ENCODE data around the gene CTAGE9.
"Not testable (repeated sequence)": the region's sequence is repeated elsewhere in the genome, so short reads cannot be mapped to it uniquely, and the experiment has no call there.

CTAGE9 gene, protein sequence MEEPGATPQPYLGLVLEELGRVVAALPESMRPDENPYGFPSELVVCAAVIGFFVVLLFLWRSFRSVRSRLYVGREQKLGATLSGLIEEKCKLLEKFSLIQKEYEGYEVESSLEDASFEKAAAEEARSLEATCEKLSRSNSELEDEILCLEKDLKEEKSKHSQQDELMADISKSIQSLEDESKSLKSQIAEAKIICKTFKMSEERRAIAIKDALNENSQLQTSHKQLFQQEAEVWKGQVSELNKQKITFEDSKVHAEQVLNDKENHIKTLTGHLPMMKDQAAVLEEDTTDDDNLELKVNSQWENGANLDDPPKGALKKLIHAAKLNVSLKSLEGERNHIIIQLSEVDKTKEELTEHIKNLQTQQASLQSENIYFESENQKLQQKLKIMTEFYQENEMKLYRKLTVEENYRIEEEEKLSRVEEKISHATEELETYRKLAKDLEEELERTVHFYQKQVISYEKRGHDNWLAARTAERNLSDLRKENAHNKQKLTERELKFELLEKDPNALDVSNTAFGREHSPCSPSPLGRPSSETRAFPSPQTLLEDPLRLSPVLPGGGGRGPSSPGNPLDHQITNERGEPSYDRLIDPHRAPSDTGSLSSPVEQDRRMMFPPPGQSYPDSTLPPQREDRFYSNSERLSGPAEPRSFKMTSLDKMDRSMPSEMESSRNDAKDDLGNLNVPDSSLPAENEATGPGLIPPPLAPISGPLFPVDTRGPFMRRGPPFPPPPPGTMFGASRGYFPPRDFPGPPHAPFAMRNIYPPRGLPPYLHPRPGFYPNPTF

DNA sequence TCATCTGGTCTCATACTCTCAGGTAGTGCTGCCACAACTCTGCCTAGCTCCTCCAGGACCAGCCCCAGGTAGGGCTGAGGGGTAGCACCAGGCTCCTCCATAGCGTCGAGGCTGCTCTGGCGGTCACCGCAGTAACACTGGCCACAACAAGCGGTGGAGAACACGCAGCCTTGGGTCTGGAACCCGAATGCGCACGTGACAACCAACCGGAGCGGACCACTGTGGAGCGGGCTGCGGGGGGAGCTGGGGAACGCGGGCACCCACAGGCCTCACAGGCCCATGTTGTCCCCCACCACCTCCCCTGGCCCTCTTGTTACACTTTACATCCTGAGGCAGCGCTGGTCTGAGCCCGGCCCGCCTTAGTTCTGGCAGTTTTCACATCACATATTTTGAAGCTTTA is at the start of gene CTAGE9:
TSS of gene CTAGE9 (minus strand) at position 101 of the 400 bp plus-strand sequence. CDS start at position 101, 0 bp downstream.
- DNase-seq: not testable (repeated sequence)

DNA sequence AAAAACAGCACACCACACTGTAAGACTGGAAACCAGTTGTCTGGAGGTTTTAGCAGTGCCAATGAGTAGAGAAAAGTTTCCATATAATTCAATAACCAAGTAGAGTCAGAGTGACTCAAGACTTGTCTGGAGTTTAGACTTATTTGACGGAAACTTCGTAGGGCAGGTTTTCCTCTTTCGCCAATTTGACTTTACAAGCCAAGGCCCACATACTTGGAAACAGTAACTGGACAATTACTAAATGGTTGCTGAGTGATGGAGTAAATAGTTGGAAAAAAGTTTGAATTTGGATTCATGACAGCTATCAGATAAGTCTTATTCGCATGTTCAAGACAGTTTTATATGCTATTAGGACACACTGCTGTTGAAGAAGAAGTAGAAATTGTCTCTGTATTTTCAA is 48.1 kb upstream of the CTAGE9 start:
- no peak for DNase-seq

DNA sequence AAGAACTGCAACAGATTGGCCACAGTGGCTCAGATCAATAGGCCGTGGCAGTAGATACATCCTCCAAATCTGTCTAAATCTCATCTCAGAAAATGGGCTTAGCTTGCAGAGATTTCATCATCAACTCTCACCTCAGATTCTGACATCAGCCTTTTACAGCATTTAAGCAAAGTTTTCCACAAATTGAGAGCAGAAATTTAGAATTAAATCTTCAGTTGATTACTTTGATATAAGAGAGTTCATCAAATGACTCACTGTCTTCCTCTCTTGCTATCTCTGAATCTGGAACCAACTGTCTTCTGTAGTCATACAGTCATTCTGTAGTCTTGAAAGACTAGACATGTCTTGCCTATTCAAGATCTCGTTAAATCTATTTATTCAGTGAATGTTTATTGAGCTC is 45.2 kb upstream of the CTAGE9 start:
- no peak for DNase-seq

DNA sequence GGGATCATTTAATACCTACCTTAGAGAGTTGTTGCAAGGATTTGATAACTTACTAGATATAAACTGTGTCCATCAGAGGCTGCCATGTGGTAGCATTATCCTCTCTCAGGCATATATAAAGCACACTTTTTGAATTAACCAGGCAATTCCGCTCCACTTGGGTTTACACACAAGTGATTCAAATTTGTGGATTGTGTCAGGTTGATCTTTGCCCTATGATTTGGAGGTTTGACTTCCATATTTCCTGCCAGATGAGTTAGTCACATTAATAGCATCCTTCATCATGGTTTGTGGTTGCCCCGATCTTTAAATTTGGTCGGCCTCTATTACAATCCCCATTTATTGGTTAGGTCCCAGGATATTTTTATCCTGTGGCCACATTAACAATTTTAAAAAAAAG is 44.8 kb upstream of the CTAGE9 start:
- no peak for DNase-seq

DNA sequence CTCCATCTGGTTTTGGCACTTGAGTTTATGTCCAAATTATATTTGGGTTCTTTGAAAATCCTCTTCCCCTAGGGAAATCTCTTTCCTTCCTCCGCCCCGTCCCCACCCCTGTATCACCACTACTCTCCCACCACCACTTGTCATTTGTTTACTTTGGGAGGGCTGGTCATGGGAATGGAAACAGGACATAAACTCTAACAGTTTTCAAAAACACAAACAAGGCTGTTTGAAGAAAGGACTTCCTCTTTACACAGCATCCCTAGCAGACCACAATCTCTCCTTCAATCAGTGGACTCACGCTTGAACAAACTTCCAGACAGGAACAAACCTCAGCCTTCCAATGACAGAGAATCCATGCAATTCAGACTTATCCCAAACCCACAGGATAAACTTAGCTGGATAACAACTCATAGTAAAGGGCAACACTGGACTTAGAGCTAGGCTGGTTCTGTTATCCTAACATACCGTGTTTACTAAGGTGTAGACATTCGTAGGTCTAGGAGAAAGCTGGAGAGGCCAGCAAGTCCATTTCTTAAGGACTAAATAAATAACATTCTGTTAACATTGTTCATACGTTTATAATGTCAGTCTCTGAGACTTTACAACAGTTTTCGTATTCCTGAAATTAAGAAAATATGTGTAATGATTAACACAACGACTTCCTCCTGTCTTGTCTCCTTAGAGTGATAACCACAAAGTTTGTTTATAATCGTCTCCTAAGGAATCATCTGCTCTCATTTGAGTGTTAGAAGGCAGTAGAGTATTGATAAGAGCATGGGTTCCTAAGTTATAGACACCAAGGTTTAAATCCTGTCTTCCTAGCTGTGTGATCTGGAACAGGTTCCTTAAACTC is 44.1 kb upstream of the CTAGE9 start:
- no peak for DNase-seq

DNA sequence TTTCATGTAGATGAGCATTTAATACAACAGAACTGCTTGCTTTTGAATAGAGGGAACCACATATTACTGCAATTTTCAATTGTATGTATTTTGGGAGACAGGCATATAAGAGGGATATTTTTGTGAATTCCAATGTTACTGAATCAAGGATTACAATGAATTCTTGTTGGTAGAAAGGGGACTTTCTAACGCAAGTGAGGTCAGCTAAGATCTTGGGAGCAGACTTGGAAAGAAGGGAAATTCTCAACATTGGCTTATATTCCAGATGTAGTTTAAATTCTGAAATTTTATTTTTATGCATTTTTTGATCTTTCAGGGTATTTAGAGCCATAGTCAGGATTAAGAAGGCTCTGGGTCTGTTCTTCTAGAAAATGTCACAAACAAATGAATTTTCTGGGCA is 43.3 kb upstream of the CTAGE9 start:
- DNase-seq: no peak

DNA sequence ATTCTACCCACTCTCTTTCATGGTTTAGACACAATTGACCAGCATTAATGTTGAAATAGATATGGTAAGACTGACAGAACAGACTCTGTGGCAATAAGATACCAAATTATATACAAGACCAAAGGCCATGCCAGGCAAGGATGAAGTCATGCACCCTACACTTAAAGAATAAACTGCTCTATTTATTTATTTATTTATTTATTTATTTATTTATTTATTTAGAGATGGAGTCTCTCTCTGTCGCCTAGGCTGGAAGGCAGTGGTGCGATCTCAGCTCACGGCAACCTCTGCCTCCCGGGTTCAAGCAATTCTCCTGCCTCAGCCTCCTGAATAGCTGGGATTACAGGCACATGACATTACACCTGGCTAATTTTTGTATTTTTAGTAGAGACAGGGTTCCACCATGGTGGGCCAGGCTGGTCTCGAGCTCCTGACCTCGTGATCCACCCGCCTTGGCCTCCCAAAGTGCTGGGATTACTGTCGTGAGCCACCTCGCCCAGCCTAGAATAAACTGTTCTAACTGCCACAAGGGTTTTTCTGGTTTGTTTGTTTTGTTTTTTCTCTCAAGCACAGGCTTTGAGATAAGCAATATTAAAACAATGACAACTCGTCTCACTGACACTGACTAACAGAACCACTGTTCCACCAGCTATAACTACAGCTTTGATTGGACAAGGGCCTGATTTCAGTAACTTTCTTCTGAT is 40.3 kb upstream of the CTAGE9 start:
- DNase-seq: not testable (repeated sequence)

DNA sequence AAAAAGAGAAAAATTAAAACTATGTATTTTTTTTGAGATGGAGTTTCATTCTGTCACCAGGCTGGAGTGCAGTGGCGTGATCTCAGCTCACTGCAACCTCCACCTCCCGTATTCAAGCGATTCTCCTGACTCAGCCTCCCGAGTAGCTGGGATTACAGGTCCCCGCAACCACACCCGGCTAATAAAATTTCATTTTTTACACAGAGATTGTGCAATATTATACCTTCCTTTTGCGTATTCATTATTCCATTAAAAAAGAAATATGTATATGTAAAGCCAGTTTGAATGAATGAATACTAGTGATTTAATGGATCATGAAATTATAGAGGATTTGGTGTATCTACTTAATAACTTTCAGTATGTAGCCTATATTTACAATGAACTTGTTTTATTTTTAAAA is 38.2 kb upstream of the CTAGE9 start:
- no peak for DNase-seq

DNA sequence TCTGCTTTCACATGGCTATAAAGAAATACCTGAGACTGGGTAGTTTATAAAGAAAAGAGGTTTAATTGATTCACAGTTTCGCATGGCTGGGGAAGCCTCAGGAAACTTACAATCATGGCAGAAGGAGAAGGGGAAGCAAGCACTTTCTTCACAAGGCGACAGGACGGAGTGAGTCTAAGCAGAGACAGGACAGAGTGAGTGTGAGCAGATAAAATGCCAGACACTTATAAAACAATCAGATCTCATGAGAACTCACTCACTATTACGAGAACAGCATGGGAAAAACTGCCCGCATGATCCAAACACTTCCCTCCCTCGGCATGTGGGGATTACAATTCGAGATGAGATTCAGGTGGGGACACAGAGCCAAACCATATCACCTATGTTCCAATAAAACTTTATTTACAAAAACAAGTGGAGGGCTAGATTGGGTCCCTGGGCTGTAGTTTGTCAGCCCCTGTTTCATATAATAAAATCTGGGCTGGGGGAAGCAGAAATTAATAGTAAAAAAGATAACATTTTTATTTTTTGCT is 37.1 kb upstream of the CTAGE9 start:
- no peak for DNase-seq

DNA sequence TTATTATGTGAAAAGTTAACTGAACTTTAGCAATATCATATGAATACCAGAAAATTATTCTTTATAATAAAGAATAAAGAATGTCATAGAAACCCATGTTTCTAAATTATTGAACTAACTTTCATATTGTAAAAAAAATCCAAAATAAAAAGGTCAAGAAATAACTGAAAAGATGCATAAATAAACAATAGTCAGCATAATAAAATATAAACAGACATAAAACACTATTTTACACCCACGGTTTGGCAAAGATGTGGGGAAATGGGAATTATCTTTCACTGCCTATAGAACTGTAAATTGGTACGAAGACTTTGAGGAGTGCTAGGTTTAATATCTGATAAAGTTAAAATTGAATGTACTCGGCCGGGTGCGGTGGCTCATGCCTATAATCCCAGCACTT is 34.7 kb upstream of the CTAGE9 start:
- no peak for DNase-seq

DNA sequence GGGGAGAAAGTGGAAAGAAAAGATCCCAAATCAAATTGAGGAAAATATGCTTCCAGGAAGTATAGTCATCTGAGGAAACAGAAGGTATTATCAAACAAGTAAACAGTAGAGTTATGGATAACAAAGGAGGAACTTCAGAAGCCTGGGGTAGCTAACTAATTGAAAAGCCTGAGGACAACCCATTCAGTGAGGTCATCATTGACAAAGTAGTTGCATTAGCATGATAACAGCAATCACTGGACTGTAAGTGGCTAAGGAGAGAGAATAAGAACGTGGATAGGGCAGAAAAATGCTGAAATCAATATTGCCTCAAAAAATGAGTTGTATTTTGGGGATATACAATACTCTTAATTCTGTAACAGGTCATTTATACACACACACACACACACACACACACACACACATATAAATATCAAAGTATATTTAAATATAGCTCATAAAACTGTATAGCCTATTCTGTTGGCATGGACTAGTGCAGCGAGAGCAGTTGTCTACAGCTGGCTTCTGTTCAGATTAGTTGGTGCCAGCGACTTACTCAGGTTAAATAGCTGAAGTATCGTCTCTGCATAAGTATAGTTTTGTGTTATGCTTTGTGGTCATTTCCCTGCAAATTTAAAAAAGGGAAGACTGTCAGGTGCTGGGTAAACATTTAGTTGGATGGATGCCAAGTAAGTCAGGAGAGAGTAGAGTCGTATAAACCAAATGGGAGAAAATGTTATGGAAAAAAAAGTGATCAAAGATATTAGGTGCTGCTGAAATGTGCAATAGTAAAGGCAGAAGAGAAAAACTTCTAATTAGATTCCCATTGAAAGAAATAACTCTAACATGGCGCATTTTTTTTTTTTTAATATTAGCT is 33.8 kb upstream of the CTAGE9 start:
- no peak for DNase-seq

DNA sequence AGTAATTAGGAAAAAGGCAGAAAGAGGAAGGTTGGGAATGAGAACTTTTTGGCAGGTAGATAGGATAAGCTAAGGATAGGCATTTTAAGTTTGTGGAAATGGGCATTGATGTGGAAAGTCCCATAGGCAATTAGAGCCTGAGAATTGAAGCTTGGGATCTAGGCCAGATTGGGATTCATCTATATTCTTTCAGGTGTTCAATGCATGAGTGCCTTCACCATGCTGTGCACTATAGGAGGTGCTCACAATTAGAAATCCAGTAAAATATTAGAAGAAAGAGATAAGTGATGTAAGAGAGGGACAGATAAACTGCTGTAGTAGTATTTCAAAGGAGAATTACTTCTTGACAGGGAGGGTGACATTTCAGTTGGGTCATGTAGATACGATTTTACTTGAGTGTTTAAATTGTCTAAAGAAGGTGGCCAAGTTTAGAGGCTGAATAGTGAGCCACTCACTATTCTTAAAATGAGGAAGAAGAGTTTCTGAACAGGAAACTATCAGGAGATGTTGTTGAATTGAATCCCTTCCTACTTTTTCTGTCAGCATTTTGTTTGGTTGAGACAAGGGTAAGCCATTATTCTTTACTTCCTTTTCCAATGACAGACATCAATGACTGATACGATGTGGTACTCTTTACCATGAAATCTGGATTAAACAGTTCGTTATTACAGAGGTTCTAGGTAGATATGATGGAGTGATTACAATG is 31.0 kb upstream of the CTAGE9 start:
- DNase-seq: no peak

DNA sequence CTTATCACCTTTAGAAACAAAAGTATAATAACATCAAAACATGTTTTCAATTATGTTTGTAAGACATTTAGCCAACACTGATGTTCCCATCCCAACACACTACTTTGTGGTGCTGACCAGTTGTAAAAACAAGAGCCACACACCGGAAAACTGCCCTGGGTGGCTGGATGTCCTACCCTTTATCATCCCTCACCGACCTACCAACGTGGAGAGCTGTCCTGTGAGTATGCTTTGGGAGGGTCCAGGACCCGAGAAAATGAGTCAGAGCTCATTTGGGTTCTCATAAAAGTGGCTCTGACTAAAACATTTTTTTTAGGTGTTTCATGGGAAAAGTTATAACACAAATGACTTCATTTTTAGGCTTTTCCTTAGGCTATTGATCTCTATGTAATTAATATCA is 29.3 kb upstream of the CTAGE9 start:
- no peak for DNase-seq

DNA sequence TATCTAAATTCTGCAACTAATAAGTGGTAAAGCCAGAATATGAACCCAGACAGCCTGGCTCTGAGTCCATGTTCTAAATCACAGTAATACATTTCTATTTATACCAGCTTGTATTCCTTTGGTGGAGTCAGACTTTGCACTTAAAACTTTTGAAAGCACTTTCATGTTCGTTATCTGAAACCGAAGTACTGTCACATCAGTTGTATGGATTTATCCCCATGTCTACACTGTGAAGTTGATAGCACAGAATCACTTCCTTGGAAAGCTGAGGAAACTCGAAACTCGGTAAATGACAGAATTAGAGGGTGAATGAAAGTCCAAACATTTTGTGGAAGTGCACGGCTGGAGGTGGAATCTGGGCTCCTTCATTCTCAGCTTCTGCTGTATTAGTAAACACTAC is 28.3 kb upstream of the CTAGE9 start:
- DNase-seq: no peak

DNA sequence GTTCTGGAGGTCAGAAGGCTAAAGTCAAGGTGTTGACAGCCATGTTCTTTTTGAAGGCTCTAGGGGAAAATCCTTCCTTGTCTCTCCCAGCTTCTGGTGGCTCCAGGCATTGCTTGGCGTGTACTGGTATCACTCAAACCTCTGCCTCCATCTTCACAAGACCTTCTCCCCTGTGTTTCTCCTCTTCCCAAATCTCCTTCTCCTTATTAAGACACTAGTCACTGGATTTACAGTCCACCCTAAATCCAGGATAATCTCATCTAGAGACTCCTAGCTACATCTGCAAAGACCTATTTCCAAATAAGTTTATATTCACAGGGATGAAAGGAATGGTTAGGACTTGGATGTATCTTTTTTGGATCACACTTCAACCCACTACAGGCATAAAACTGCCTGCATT is 26.0 kb upstream of the CTAGE9 start:
- DNase-seq: no peak

DNA sequence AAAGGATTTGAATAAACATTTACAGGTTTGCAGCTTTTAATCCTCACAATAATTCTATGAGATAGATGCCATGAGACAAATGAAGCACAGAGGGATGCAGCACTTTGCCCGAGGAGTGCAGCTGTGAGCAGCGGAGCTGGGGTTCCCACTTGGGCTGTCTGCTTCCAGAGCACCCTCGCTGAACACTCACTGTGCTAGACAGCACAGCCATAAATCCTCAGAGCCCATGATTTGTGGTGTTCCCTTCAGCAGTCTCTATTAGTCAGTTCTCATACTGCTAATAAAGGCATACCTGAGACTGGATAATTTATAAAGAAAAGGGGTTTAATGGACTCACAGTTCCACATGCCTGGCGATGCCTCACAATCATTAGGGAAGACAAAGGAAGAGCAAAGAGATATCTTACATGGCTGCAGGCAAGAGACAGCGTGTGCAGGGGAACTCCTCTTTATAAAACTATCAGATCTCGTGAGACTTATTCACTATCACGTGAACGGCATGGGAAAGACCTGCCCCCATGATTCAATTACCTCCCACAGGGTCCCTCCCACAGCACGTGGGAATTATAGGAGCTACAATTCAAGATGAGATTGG is 25.3 kb upstream of the CTAGE9 start:
- DNase-seq: no peak

DNA sequence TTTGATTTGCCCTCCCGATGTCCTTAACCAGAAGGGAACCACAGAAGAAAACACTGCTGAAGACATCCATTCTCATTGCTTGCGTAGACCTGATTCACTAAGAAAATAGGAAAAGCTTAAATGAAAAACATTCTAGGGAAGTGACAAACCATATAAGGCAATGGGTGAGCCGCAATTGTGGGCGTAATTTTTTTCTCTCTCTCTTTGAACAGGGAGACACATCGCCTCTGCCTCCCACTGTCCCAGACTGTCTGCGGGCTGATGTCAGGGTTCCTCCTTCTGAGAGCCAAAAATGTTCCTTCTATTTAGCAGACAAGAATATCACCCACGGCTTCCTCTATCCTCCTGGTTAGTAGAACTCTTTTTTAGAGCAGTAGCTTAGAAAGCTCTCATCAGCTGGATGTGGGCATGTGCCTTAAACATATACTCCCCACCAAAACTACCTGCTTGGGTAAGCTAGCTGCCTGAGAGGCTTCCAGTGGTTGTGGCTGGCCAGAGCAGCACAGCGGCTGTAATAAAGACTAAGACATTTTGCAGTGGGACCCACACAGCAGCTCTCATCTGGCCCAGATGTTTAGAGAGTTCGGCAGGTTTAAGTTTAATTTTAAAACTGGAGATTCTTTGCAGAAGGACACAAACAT is 22.7 kb upstream of the CTAGE9 start:
- no peak for DNase-seq

DNA sequence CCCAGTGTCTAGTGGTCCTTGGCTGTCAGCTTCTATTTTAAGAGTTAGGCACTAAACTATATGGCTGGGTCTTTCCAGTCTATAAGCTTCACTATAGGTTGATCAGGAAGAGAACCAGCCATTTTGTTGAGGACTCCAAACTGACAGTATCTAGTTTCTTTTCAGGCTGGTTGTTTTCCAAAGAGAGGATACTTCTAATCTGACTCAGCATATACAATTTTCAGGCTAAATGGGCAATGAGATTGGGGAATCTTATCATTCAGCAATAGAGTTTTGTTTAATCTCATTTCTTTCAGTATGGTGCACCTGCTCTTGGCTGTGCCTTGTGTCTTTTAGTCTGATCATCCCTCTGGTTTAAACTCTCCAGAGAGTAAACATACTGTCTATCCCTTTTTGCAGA is 20.4 kb upstream of the CTAGE9 start:
- DNase-seq: no peak

DNA sequence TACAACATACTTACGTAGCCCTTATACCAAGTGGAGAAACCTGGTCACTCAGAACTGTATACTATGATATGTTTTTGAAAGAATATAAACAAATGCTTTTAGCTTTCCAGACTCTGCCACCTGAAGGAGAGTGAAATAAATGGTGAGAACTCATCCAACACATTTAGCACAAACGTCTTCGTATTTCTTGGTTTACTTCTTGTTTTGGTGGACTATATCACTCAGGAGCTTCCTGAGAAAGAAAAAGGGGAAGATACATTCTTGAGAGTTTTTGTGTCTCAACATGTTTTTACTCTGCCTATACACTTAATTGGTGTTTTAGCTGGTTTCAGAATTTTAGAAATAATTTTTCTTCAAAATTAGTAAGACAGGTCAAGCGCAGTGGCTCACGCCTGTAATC is 19.4 kb upstream of the CTAGE9 start:
- no peak for DNase-seq

DNA sequence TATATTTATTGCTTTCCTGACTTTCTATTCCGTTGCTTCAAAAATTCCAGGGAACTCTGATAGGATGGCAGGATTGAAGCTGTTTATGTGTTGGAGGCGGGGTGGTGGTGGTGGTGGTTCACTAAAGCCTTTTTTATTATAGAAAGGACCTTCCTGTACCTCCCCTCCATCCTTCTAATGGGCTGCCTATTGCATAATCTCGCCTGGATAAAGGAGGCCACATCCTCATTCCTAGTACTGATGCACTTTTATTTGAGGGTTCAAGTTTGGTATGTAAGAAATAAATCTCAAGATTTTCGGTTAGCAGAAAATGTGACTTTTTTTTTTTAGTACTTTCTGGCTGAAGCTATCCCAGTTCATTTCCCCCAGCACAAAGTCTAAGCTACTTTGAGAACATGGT is 18.7 kb upstream of the CTAGE9 start:
- no peak for DNase-seq
